Heart right ventricle (tissue), 16 donors: ENCODE results near the gene NACA2. TPM values are rescaled to one million over a fixed set of nuclear protein-coding genes. Genes with fewer than 3 reads are reported as not detected.

Experiments
- ATAC-seq, 8 donors: fragments of 200-7000 bp; cut with Tn5 transposase; one replicate each; pipeline ENCODE4 v1.9.1; 2020; ENCODE audit warnings: mild to moderate bottlenecking in 8 of 8, moderate library complexity in 8 of 8, moderate number of reproducible peaks in 1 of 8
- DNase-seq, 2 donors: peaks; one replicate each; pipeline ENCODE4 v3.0.0-alpha.2; 2020
- H3K27ac ChIP-seq, 10 donors: fragments of 200-600 bp; sonication (generic) in 2 of 10; one replicate each; pipeline versions ENCODE4 v1.5.0 to v1.8.0; 2020 to 2022; ENCODE audit warnings: mild to moderate bottlenecking in 3 of 10
- H3K27me3 ChIP-seq, 7 donors: fragments of 200-600 bp; one replicate each; pipeline ENCODE4 v1.8.0; 2021 to 2022; ENCODE audit warnings: mild to moderate bottlenecking in 2 of 7
- H3K36me3 ChIP-seq, 9 donors: fragments of 200-600 bp; sonication (generic) in 1 of 9; one replicate each; pipeline versions ENCODE4 v1.5.0 to v1.8.0; 2020 to 2022; ENCODE audit warnings: mild to moderate bottlenecking in 2 of 9
- H3K4me1 ChIP-seq, 9 donors: fragments of 200-600 bp; sonication (generic) in 1 of 9; one replicate each; pipeline versions ENCODE4 v1.5.0 to v1.8.0; 2020 to 2022; ENCODE audit warnings: mild to moderate bottlenecking in 4 of 9
- H3K4me3 ChIP-seq, 10 donors: fragments of 200-600 bp; sonication (generic) in 2 of 10; one replicate each; pipeline versions ENCODE4 v1.5.0 to v1.8.0; 2020 to 2022; ENCODE audit warnings: mild to moderate bottlenecking in 7 of 10, moderate library complexity in 2 of 10
- H3K9me3 ChIP-seq, 11 donors: fragments of 200-600 bp in 10 of 11; sonication (generic) in 2 of 11; one replicate each; pipeline versions ENCODE4 v1.5.0 to v1.8.0; 2013 to 2022; ENCODE audit warnings: mild to moderate bottlenecking in 2 of 11, control low read depth in 1 of 11, moderate library complexity in 1 of 11
- WGBS, 2 donors: extraction: QIAGEN DNeasy Blood & Tissue Kit; methylation state at CpG; one replicate each; pipeline ENCODE4 v1.1.7; 2013; ENCODE audit warnings: inconsistent platforms in 1 of 2; 5-methylcytosine and 5-hydroxymethylcytosine counted together
- intact Hi-C, 10 donors: fragments of 100-400 bp; cut with DNase I; formaldehyde crosslinking; loops; one replicate each; pipeline versions ENCODE4 v1.11.1 to v1.14.2; 2022
- polyA plus RNA-seq, 2 donors: library from polyadenylated mRNA; stranded (reverse); fragments of 200-250 nt; gene quantifications; one replicate each; pipeline ENCODE4 v1.2.3, GENCODE V29; 2013
- total RNA-seq, 10 donors: library from RNA; stranded (reverse); fragmentation: NEBNext Ultra II Directional in 3 of 10; extraction: Animal tissue kit (Norgen Biotek cat#: 25700) in 3 of 10; gene quantifications; one replicate each; pipeline versions ENCODE4 v1.2.1 to v1.2.4, GENCODE V29; 2021 to 2023
- TF ChIP-seq, protein P1 (sequence below), 9 donors: fragments of 200-600 bp; sonication (generic) in 2 of 9; IDR thresholded peaks; one replicate each; pipeline versions ENCODE4 v1.5.0 to v1.8.0; 2021 to 2022; ENCODE audit warnings: antibody characterized with exemption in 9 of 9, mild to moderate bottlenecking in 5 of 9, moderate library complexity in 1 of 9
- donor health status: Arrhythmogenic right ventricular cardiomyopathy.
- donor health status: ischemic (EF 13 %, LVEDD 7.1; RV severe dilation, severe dysfunction).
- donor health status: healthy with polysubstance abuse.
- donor health status: DM: no; HTN: yes; CAD: no.
- donor health status: DM: no; HTN: no; CAD: no.
- donor health status: ischemic (EF 25% LVEDD 6.9; RV normal size, moderate dysfunction).
- donor health status: ischemic (EF 25% LVEDD 5.7; RV mildly dilated, moderate dysfunction).
- donor health status: healthy.
- donor health status: DM: yes; HTN: yes; CAD: no.
- donor health status: Ischemic cardiomyopathy.
- donor health status: ischemic (EF 35%, LVEDD 5.7; RV mildly dilated, moderate dysfunction).
- donor health status: nonischemic (EF 11% LVEDD 7.7; RV severe dilation, severe dysfunction).
- donor health status: DM: yes; HTN: yes; CAD: no.
- donor health status: PGD.
- donor health status: ischemic (EF 29% LVEDD 5.4; RV normal size, mild dysfunction).
- donor health status: nonischemic (EF 23%, LVEDD 6.1; RV moderate dilation, normal function).

The NACA2 gene
- total and polyA plus RNA-seq, 12 donors, result 0.10 TPM; not detected in 11

DNA sequence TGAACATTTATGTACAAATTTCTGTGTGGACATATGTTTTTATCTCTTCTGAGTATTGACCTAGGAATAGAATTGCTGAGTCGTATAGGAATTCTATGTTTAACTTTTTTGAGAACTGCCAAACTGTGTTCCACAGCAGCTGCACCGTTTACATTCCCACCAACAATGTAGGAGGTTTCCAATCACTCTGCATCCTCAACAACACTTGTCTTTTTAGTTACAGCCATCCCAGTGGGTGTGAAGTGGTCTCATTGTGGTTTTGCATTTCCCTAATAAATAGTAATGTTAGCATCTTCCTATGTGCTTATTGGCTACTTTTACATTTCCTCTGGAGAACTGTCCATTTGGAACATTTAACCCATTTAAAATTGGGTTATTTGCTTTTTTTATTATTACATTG is 36.6 kb upstream of the NACA2 start:
- TF ChIP-seq, protein P1, sequence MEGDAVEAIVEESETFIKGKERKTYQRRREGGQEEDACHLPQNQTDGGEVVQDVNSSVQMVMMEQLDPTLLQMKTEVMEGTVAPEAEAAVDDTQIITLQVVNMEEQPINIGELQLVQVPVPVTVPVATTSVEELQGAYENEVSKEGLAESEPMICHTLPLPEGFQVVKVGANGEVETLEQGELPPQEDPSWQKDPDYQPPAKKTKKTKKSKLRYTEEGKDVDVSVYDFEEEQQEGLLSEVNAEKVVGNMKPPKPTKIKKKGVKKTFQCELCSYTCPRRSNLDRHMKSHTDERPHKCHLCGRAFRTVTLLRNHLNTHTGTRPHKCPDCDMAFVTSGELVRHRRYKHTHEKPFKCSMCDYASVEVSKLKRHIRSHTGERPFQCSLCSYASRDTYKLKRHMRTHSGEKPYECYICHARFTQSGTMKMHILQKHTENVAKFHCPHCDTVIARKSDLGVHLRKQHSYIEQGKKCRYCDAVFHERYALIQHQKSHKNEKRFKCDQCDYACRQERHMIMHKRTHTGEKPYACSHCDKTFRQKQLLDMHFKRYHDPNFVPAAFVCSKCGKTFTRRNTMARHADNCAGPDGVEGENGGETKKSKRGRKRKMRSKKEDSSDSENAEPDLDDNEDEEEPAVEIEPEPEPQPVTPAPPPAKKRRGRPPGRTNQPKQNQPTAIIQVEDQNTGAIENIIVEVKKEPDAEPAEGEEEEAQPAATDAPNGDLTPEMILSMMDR (IDR thresholded peaks at IDR 0.05), result no peak
- WGBS, 2 donors, result 21 to 25% methylated on average over 2 of the region's 2 CpGs
- Histone ChIP-seq H3K27ac (no peak overlapping the region), H3K9me3 (peaks cover 0 to 4% (median 0%) of the 10 kb centered on the region in 11 donors), H3K27me3 (peaks cover 0 to 20% (median 2%) of the 10 kb centered on the region in 7 donors), H3K4me1 (no peaks in the 10 kb centered on the region), H3K36me3 (no peaks in the 10 kb centered on the region), H3K4me3 (no peak overlapping the region)
- DNase-seq, result no peak
- intact Hi-C loops, result no loop called here
- no peak for ATAC-seq

DNA sequence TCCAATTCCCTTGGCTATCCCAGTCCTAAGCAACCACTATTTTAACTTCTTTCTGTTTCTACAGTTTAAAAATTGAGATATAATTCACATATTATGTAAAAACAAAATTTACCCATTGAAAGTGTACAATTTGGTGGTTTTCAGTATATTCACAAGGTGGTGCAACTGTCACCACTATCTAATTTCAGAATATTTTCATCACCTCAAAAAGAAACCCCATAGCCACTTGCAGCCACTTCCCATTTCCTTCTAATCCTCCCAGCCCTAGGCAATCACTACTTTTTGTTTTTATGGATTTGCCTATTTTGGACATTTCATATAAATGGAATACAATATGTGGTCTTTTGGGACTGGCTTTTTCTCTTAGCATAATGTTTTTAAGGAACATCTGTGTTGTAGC is 36.1 kb upstream of the NACA2 start:
- TF ChIP-seq, protein P1 (IDR thresholded peaks at IDR 0.05), result no peak
- Histone ChIP-seq H3K9me3 (peaks cover 0 to 4% (median 0%) of the 10 kb centered on the region in 11 donors), H3K36me3 (no peaks in the 10 kb centered on the region), H3K4me3 (no peak overlapping the region), H3K27me3 (peaks cover 0 to 20% (median 2%) of the 10 kb centered on the region in 7 donors), H3K4me1 (no peaks in the 10 kb centered on the region), H3K27ac (no peak overlapping the region)
- no peak for ATAC-seq
- intact Hi-C loops, result no loop called here
- no peak for DNase-seq

DNA sequence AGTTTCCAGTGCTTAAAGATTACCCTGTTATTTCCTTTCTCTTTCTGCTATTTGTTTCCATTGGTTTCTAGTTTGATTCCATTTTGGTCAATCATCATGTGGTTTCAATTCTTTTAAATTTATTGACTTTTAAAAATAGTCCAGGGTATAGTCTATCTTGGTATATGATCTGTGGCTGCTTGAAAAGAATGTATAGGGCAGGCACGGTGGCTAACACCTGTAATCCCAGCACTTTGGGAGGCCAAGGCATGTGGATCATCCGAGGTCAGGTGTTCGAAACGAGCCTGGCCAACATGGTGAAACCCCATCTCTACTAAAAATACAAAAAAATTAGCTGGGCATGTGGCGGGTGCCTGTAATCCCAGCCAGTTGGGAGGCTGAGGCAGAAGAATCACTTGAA is 34.5 kb upstream of the NACA2 start:
- DNase-seq, result no peak
- no peaks in the 10 kb centered on the region for H3K4me1 ChIP-seq
- H3K27me3 ChIP-seq, result peaks cover 0 to 20% (median 0%) of the 10 kb centered on the region in 7 donors
- H3K4me3 ChIP-seq, result no peak overlapping the region
- TF ChIP-seq, protein P1 (IDR thresholded peaks at IDR 0.05), result no peak
- H3K9me3 ChIP-seq, result peaks cover 0 to 10% (median under 1%) of the 10 kb centered on the region in 11 donors
- ATAC-seq, result no peak
- WGBS, 2 donors, result 88 to 89% methylated on average over 5 of the region's 5 CpGs
- no peak overlapping the region for H3K27ac ChIP-seq
- intact Hi-C loops, result no loop called here
- H3K36me3 ChIP-seq, result no peaks in the 10 kb centered on the region

DNA sequence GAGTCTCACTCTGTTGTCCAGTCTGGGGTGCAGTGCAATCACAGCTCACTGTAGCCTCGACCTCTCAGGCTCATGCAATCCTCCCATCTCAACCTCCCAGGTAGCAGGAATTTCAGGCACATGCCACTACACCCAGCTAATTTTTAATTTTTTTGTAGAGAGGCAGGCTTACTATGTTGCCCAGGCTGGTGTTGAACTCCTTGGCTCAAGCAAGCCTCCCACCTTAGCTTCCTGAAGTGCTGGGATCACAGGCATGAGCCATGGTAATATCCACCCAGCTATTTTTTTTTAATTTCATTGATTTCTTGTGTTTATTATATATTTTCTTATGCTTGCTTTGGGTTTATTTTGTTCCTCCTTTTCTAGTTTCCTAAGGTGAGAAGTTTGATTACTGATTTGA is 33.9 kb upstream of the NACA2 start:
- no peaks in the 10 kb centered on the region for H3K36me3 ChIP-seq
- DNase-seq (no peak), ATAC-seq (no peak)
- peaks cover 0 to 15% (median 4%) of the 10 kb centered on the region in 11 donors for H3K9me3 ChIP-seq
- 67 to 68% methylated on average over 1 of the region's 1 CpG for WGBS, 2 donors
- no peak overlapping the region for H3K27ac ChIP-seq
- intact Hi-C loops, result no loop called here
- H3K4me3 ChIP-seq, result no peak overlapping the region
- TF ChIP-seq, protein P1 (IDR thresholded peaks at IDR 0.05), result no peak
- peaks cover 0 to 20% (median 0%) of the 10 kb centered on the region in 7 donors for H3K27me3 ChIP-seq
- no peaks in the 10 kb centered on the region for H3K4me1 ChIP-seq
